Dedifferentiated amniotic fluid mesenchymal stem cell (primary cell): ENCODE data around the gene NPM1.
"Not testable (repeated sequence)": the region's sequence is repeated elsewhere in the genome, so short reads cannot be mapped to it uniquely, and the experiment has no call there.

Experiments
- DNase-seq: peaks from one replicate; pipeline ENCODE4 v3.0.0-alpha.2; 2016; ENCODE audit errors: extremely low spot score

NPM1 gene, protein sequence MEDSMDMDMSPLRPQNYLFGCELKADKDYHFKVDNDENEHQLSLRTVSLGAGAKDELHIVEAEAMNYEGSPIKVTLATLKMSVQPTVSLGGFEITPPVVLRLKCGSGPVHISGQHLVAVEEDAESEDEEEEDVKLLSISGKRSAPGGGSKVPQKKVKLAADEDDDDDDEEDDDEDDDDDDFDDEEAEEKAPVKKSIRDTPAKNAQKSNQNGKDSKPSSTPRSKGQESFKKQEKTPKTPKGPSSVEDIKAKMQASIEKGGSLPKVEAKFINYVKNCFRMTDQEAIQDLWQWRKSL

DNA sequence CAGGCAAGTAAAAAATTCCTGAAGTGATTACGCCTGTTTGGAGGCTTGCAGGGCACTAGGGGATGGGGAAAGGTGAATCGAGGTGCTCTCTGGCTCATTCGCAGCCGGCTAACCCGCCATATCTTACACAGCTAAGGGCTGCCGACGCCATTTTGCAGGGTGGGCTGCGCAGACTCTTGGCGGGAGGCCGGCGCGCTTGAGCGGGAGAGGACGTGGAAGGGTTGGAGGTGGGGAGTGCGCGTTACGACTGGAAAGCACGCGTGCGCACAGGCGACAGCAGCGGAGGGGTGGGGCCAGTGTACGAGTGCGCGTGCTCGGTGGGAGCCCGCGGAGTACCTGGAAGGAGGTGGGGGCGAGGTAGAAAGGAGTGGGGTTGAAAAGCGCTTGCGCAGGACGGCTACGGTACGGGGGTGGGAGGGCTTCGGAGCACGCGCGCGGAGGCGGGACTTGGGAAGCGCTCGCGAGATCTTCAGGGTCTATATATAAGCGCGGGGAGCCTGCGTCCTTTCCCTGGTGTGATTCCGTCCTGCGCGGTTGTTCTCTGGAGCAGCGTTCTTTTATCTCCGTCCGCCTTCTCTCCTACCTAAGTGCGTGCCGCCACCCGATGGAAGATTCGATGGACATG, at the start of gene NPM1:
Gene NPM1, plus strand, starts transcription at position 505 of the 625 bp plus-strand sequence. Its CDS starts 100 bp downstream, at position 605.
- peak; percentile 97 for DNase-seq

GRCh38 chr5:171340042-171340441, 47.6 kb upstream of the NPM1 start:
- DNase-seq: no peak

GRCh38 chr5:171340491-171340890, 47.2 kb upstream of the NPM1 start:
- DNase-seq: no peak

DNA sequence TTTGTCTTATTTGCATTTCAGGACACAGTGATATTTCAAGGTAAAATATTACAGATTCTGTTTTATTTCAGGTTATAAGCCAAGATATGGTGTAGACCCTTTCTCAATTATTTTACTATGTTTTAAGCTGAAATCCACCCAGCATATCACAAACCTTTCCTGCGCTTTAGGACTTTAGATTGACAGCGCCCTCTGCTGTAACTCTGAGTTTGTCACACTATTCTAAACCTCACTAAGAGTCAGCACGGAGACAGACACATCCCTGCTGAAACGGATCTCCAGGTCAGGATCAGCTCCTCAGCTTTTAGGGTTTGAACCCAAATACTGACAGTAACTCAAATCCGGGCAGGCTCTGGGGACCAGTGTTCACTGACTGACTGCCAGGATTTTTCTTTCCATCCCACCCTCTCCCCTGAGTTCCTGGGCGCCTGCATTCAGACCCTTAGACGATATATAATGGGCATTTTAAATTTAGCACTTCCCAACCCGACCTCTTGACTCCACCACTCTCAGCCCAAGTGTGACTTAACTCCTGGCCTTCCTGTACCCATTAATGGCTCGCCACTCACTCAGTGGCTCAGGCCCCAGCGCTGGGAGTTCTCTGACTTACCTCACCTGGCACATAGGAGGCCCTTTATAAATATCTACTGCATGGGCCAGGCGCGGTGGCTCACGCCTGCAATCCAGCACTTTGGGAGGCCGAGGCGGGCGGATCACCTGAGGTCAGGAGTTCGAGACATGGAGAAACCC, 45.1 kb upstream of the NPM1 start:
- peak; percentile 73 for DNase-seq

DNA sequence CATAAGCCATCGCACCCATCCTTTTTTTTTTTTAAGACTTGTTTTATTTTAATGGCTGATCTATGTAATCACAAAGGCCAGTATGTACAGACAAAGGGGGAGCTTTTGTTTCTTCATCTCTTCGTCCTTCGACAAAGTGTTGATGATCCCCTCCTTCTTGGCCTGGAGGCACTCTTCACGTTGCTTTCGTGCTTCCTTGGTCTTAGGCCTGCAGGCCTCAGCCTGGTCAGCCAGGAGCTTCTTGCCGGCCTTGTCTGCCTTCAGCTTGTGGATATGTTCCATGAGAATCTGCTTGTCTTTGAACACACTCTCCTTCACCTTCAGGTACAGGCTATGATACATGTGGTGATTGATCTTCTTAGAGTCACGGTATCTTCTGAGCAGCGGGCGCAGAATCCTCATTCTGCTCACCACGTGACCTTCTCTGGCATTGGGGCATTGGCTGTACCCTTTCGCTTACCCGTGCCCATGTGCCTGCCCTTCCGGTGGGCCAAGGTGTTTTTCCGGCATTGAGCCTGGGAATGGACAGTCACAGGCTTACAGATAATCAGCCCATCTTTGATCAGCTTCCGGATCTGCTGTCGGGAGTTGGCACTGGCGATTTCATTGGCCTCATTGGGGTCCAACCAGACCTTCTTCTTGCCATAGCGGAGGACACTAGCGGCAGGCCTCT, 42.6 kb upstream of the NPM1 start:
- DNase-seq: no peak

DNA sequence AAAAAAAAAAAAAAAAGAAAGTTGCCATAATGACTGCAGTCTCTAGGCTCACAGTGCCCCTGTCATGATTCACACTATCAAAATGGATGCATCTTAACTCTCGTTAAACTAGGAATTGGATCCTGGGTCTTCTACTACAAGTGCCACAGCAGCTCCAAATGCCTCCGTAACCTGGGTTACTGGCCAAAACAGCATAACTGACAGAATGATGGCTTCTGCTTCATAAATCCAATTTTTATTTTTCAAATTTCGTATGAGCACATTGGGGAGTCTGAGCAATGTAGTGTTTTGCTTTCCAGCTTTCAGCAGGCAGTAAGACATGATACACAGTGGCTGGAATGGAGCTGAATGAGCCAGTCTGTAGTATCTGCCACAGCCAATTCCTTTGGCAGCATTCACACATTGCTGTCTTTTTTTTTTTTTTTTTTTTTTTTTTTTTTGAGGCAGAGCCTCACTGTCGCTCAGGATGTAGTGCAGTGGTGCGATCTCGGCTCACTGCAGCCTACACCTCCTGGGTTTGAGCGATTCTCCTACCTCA, 36.0 kb upstream of the NPM1 start:
- DNase-seq: no peak

- no peak for DNase-seq
Observed at GRCh38 chr5:171355302-171355724, 32.3 kb upstream of the NPM1 start.

GRCh38 chr5:171357843-171358242, 29.8 kb upstream of the NPM1 start:
- DNase-seq: no peak

DNA sequence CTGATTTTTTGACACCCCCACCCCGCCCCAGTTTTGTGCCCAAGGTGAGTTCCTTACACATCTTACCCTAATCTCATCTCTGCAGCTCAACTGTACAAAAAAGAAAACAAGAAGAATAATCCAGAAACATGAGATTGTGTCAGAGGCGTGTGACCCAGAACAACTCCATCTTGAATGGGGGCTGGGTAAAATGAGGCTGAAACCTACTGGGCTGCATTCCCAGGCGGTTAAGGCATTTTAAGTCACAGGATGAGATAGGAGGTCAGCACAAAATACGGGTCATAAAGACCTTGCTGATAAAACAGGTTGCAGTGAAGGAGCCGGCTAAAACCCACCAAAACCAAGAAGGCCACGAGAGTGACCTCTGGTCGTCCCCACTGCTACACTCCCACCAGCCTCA, 26.5 kb upstream of the NPM1 start:
- DNase-seq: not testable (repeated sequence)

GRCh38 chr5:171363249-171363648, 24.4 kb upstream of the NPM1 start:
- DNase-seq: not testable (repeated sequence)

GRCh38 chr5:171363846-171364245, 23.8 kb upstream of the NPM1 start:
- DNase-seq: no peak

DNA sequence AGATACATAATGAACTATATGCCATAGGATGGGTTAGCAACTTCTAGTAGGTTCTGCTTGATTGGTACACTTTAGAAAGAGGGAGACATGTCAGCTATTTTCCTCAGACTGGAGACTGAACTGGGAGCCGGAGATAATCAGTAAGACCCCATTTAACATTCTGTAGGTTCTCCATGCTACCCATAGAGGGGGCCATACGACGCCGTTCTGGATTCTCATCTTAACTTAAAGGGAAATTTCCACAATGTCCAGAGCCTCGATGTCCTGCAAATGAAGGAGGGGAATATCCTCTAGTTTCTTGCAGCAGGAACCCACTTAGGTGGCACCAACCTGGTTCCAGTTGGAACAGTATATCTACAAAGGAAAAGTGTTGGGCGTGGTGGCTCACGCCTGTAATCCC, 22.3 kb upstream of the NPM1 start:
- DNase-seq: no peak

GRCh38 chr5:171366645-171367044, 21.0 kb upstream of the NPM1 start:
- DNase-seq: no peak

DNA sequence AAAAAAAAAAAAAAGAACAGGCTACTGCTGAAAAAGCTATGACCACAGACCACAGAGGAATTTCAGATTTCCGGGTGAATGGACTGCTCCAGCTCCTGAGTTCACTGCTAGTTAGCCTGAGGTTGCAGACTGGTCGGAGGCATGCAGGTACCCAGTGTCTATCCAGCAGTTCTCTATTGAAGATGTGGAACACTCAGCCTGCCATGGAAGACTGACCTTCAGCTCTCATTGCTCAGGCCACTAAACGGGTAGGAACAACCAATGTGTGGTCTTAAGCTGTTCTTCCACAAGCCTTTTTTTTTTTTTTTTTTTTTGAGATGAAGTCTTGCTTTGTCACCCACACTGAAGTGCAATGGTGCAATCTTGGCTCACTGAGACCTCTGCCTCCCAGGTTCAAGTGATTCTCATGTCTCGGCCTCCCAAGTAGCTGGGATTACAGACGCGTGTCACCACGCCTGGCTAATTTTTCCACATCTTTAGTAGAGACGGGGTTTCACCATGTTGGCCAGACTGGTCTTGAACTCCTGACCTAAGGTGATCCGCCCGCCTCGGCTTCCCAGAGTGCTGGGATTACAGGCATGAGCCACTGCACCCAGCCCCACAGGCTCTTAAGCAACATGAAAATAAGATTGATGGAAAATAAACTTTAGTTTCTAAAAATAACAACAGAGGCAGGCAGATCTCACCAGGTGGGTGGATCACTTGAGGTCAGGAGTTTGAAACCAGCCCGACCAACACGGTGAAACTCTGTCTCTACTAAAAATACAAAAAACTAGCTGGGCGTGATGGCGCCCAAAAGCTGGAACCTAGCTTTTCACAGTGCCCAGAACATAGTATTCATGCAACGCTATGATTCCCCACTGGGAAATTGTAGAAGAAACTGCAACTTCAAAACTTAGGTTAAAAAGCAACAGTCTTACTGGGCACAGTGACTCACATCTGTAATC, 20.0 kb upstream of the NPM1 start:
- no peak for DNase-seq

DNA sequence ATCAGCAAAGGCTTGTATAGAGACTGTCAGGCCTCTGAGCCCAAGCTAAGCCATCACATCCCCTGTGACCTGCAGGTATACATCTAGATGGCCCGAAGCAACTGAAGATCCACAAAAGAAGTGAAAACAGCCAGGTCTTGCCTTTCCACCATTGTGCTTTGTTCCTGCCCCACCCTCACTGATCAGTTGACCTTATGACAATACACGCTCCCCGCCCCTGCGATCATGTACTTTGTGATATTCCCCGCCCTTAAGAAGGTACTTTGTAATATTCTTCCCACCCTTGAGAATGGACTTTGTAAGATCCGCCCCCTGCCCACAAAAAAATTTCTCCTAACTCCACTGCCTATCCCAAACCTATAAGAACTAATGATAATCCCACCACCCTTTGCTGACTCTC, 18.6 kb upstream of the NPM1 start:
- no peak for DNase-seq

- no peak for DNase-seq
Observed at GRCh38 chr5:171369898-171370297, 17.8 kb upstream of the NPM1 start.

- not testable (repeated sequence) for DNase-seq
Observed at GRCh38 chr5:171370881-171371280, 16.8 kb upstream of the NPM1 start.

DNA sequence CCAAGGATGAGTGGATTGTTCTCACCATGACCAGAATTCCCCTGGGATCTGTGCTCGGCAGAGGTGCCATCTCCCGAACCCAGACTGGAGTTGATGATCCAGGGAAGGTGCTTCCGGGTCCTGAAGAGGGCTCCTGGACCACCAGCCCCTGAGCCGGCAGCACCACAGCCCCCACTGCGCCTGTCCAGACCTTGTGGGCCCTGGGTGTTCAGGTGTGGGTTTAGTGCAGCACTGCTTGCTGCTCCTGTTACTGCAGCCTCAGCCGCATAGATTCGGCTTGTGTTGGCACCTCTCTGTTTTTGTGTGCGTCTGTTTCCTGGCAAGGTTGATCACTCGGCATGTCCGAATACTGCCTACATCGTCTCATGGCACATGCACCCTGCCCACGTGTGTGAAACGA, 16.3 kb upstream of the NPM1 start:
- DNase-seq: no peak

DNA sequence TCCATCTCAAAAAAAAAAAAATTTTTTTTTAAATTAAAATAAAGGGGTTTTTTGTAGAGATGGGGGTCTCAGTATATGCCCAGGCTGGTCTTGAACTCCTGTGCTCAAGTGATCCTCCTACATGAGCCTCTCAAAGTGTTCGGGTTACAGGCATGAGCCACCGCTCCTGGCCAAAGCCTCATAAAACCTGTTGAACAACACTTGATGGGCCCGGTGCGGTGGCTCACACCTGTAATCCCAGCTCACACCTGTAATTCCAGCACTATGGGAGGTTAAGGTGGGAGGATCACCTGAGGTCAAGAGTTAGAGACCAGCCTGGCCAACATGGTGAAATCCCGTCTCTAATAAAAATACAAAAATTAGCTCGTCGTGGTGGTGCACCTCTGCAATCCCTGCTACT, 7.7 kb upstream of the NPM1 start:
- DNase-seq: no peak

GRCh38 chr5:171384416-171384815, 3.2 kb upstream of the NPM1 start:
- not testable (repeated sequence) for DNase-seq

DNA sequence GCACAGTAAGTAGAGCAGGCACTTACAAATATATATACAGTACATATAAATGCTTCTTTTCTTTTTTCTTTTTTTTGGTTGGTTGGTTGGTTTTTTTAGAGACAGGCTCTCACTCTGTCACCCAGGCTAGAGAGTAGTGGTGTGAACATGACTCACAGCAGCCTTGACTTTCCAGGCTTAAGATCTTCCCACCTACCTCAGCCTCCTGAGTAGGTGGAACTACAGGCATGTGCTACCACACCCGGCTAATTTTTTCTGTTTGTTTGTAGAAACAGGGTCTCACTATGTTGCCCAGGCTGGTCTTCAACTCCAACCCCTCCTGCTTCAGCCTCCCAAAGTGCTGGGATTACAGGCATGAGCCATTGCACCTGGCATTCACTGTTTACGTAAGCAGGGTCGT, 2.6 kb upstream of the NPM1 start:
- DNase-seq: not testable (repeated sequence)
